Heart left ventricle (tissue), 13 donors: Measurements from ENCODE around the gene PRKN.

Experiments used
- POLR2A ChIP-seq, 2 donors: fragments of 450-650 bp; IDR thresholded peaks; one replicate each; pipeline ENCODE4 v1.6.1; 2017; ENCODE audit warnings: antibody characterized with exemption in 2 of 2, mild to moderate bottlenecking in 2 of 2, moderate library complexity in 2 of 2
- TF ChIP-seq, protein P1 (sequence below), 12 donors: fragments of 200-600 bp; sonication (generic) in 4 of 12; IDR thresholded peaks; one replicate each; pipeline versions ENCODE4 v1.5.0 to v1.8.0; 2018 to 2022; ENCODE audit warnings: antibody characterized with exemption in 12 of 12, mild to moderate bottlenecking in 5 of 12
- donor health status: ischemic (EF 13 %, LVEDD 7.1; RV severe dilation, severe dysfunction).
- donor health status: DM: no; HTN: yes; CAD: no.
- donor health status: DM: no; HTN: no; CAD: no.
- donor health status: ischemic (EF 25% LVEDD 6.9; RV normal size, moderate dysfunction).
- donor health status: ischemic (EF 25% LVEDD 5.7; RV mildly dilated, moderate dysfunction).
- donor health status: ischemic (EF 35%, LVEDD 5.7; RV mildly dilated, moderate dysfunction).
- donor health status: nonischemic (EF 11% LVEDD 7.7; RV severe dilation, severe dysfunction).
- donor health status: DM: yes; HTN: yes; CAD: no.
- donor health status: PGD.
- donor health status: ischemic (EF 29% LVEDD 5.4; RV normal size, mild dysfunction).
- donor health status: nonischemic (EF 23%, LVEDD 6.1; RV moderate dilation, normal function).

DNA sequence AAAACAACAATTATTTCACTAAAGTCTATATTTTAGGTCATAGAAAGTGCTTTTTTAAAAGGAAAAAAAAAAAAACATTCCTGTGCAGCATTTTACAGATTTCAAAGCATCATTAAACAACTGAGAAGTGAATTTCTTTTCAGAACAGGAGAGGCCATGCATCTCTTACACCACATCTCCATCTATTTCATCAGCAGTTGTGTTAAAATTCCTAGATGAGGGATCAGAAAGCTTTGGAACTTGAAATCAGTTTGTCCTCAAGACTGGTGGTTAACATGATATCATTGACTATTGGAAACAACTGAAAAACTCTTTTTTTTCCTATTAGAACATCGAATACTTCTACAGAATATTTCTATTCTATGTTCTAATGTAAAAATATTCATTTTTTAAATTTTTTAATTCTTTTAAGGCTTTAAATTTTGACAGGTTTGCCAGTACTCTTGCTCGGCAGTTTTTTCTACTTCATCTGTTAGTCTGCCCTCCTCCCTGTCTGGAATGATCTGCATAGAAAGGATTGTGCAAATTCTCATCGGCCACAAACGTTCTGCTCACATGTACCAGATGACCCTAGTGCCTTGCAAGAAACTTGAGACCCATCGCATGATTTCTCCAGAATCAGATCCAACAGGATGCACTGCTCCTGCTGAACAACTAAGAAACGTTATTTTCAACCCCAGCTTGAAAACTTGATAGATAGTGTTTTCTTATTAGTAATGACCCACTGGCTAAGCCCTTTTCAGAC, 1042.7 kb downstream of the PRKN start:
- TF ChIP-seq, protein P1, sequence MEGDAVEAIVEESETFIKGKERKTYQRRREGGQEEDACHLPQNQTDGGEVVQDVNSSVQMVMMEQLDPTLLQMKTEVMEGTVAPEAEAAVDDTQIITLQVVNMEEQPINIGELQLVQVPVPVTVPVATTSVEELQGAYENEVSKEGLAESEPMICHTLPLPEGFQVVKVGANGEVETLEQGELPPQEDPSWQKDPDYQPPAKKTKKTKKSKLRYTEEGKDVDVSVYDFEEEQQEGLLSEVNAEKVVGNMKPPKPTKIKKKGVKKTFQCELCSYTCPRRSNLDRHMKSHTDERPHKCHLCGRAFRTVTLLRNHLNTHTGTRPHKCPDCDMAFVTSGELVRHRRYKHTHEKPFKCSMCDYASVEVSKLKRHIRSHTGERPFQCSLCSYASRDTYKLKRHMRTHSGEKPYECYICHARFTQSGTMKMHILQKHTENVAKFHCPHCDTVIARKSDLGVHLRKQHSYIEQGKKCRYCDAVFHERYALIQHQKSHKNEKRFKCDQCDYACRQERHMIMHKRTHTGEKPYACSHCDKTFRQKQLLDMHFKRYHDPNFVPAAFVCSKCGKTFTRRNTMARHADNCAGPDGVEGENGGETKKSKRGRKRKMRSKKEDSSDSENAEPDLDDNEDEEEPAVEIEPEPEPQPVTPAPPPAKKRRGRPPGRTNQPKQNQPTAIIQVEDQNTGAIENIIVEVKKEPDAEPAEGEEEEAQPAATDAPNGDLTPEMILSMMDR (IDR thresholded peaks at IDR 0.05), result no peak
- no peak for TF ChIP-seq POLR2A (IDR thresholded peaks at IDR 0.05)
